Activated CD4-positive, alpha-beta T cell treated with anti-CD3 and anti-CD28 coated beads for 24 hours (primary cell): Measurements from ENCODE around the gene OGFOD3.

Source experiments
- DNase-seq, 2 donors: peaks; one replicate each; pipeline ENCODE4 v3.0.0-alpha.2; 2020; ENCODE audit warnings: low read depth in 2 of 2

OGFOD3 gene

GRCh38 chr17:82406131-82406671 lies 12.2 kb downstream of the OGFOD3 start:
- DNase-seq = no peak

GRCh38 chr17:82405051-82405450 lies 13.3 kb downstream of the OGFOD3 start:
- DNase-seq = no peak

- DNase-seq = no peak
These were observed 14.4 kb downstream of the OGFOD3 start for GRCh38 chr17:82403662-82404660.

- no peak for DNase-seq
These were observed 15.5 kb downstream of the OGFOD3 start for GRCh38 chr17:82402865-82403264.

GRCh38 chr17:82400830-82401229 lies 17.6 kb downstream of the OGFOD3 start:
- peak; percentile 25 to 41 for DNase-seq

- no peak for DNase-seq
These were observed 18.2 kb downstream of the OGFOD3 start for GRCh38 chr17:82400206-82400605.

GRCh38 chr17:82399601-82400101 lies 18.7 kb downstream of the OGFOD3 start:
- no peak for DNase-seq

GRCh38 chr17:82399041-82399441 lies 19.3 kb downstream of the OGFOD3 start:
- DNase-seq = no peak

- DNase-seq = no peak
These were observed 20.7 kb downstream of the OGFOD3 start for GRCh38 chr17:82397449-82398335.

- DNase-seq = no peak
These were observed 21.6 kb downstream of the OGFOD3 start for GRCh38 chr17:82396601-82397435.

- DNase-seq = no peak
These were observed 24.1 kb downstream of the OGFOD3 start for GRCh38 chr17:82394278-82394677.

GRCh38 chr17:82392941-82393340 lies 25.4 kb downstream of the OGFOD3 start:
- DNase-seq = no peak

GRCh38 chr17:82392209-82392920 lies 26.0 kb downstream of the OGFOD3 start:
- no peak for DNase-seq

GRCh38 chr17:82391496-82392066 lies 26.8 kb downstream of the OGFOD3 start:
- DNase-seq = no peak

GRCh38 chr17:82390860-82391435 lies 27.4 kb downstream of the OGFOD3 start:
- no peak for DNase-seq

- DNase-seq = no peak
These were observed 28.1 kb downstream of the OGFOD3 start for GRCh38 chr17:82390015-82390859.

GRCh38 chr17:82389379-82389778 lies 29.0 kb downstream of the OGFOD3 start:
- DNase-seq = no peak

- DNase-seq = no peak
These were observed 29.5 kb downstream of the OGFOD3 start for GRCh38 chr17:82388922-82389283.
